ENCODE data around the gene FRMD5.

FRMD5 gene

DNA sequence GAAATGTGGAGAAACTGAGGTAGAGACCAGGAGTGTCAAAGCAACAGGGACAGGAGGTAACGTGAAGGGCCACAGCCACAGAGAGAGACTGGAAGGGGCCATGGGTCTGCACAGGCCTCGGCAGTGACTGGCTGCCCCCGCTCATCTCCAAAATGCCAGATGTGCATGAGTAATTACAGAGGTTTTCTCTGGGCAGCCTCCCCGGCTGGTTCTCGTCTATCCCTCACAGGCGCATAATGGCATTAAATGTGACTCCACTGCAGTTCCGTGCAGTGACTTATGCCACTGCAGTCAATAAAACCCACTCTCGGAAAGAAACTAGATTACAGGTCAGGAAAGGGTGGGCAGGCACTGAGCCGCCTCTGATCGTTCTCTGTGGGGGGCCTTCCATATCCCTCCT, 293.6 kb downstream of the FRMD5 start:
- H3K4me1 ChIP-seq (ENCODE audit: low read length) = peaks cover 18% of the 10 kb centered on the region

GRCh38 chr15:43900996-43901395, 294.1 kb downstream of the FRMD5 start:
- Histone ChIP-seq H3K27ac (ENCODE audit: low read length) (no peak overlapping the region), H3K4me1 (ENCODE audit: low read length) (peaks cover 18% of the 10 kb centered on the region)

More for the DNA sequence above, 293.6 kb downstream of the FRMD5 start:
- H3K9me3 ChIP-seq (ENCODE audit: insufficient read depth, low read length) = no peaks in the 10 kb centered on the region
- no peaks in the 10 kb centered on the region for H3K36me3 ChIP-seq (replicated peaks; ENCODE audit: low read depth, low read length)
- TF ChIP-seq, protein P1, sequence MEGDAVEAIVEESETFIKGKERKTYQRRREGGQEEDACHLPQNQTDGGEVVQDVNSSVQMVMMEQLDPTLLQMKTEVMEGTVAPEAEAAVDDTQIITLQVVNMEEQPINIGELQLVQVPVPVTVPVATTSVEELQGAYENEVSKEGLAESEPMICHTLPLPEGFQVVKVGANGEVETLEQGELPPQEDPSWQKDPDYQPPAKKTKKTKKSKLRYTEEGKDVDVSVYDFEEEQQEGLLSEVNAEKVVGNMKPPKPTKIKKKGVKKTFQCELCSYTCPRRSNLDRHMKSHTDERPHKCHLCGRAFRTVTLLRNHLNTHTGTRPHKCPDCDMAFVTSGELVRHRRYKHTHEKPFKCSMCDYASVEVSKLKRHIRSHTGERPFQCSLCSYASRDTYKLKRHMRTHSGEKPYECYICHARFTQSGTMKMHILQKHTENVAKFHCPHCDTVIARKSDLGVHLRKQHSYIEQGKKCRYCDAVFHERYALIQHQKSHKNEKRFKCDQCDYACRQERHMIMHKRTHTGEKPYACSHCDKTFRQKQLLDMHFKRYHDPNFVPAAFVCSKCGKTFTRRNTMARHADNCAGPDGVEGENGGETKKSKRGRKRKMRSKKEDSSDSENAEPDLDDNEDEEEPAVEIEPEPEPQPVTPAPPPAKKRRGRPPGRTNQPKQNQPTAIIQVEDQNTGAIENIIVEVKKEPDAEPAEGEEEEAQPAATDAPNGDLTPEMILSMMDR (IDR thresholded peaks at IDR 0.05; ENCODE audit: low read depth, low read length) = no peak
- no peak for TF ChIP-seq EZH2phosphoT487 (IDR thresholded peaks at IDR 0.05; ENCODE audit: low read depth)
- H3K9ac ChIP-seq (ENCODE audit: low read length) = no peak overlapping the region
- no peaks in the 10 kb centered on the region for H3K79me2 ChIP-seq (ENCODE audit: low read length)
- no peaks in the 10 kb centered on the region for H3K27me3 ChIP-seq (ENCODE audit: low read depth, low read length)
- H4K20me1 ChIP-seq (ENCODE audit: insufficient read depth, low read length) = no peaks in the 10 kb centered on the region
- H3K4me2 ChIP-seq (ENCODE audit: low read length) = no peak overlapping the region
- no peak overlapping the region for H3K27ac ChIP-seq (ENCODE audit: low read length)
- H3K4me3 ChIP-seq (ENCODE audit: low read length) = no peak overlapping the region
- H2AFZ ChIP-seq (ENCODE audit: low read depth, low read length) = no peak overlapping the region

DNA sequence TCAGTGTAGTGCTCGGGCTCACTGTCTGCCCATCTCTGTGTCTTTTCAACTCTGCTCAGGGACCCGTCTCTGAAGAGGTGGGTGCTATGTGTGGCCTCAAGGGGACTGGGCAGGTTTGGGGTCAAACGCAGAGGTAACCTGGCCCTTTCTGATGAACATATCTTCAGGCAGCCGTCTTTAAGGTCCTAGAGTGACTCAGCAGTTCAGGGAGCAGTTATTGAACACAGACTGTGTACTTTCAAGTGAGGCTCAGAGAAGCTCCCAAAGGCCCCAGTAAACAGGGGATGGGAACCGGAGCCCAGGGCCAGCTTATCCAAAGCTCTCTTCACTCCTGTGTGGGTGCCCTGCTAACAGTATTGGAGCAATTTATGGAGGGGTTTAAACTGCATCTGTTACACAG, 295.1 kb downstream of the FRMD5 start:
- H3K4me2 ChIP-seq (ENCODE audit: low read length) = no peak overlapping the region
- H3K27me3 ChIP-seq (ENCODE audit: low read depth, low read length) = no peaks in the 10 kb centered on the region
- no peak overlapping the region for H3K9ac ChIP-seq (ENCODE audit: low read length)
- H3K36me3 ChIP-seq (replicated peaks; ENCODE audit: low read depth, low read length) = no peaks in the 10 kb centered on the region
- no peaks in the 10 kb centered on the region for H4K20me1 ChIP-seq (ENCODE audit: insufficient read depth, low read length)
- no peaks in the 10 kb centered on the region for H3K79me2 ChIP-seq (ENCODE audit: low read length)
- TF ChIP-seq, protein P1 (IDR thresholded peaks at IDR 0.05; ENCODE audit: low read depth, low read length) = no peak
- TF ChIP-seq EZH2phosphoT487 (IDR thresholded peaks at IDR 0.05; ENCODE audit: low read depth) = no peak
- H3K9me3 ChIP-seq (ENCODE audit: insufficient read depth, low read length) = no peaks in the 10 kb centered on the region
- no peak overlapping the region for H3K27ac ChIP-seq (ENCODE audit: low read length)
- H3K4me1 ChIP-seq (ENCODE audit: low read length) = peaks cover 11% of the 10 kb centered on the region
- H3K4me3 ChIP-seq (ENCODE audit: low read length) = no peak overlapping the region
- no peak overlapping the region for H2AFZ ChIP-seq (ENCODE audit: low read depth, low read length)

More at GRCh38 chr15:43900996-43901395, 294.1 kb downstream of the FRMD5 start:
- no peaks in the 10 kb centered on the region for H3K79me2 ChIP-seq (ENCODE audit: low read length)
- no peaks in the 10 kb centered on the region for H4K20me1 ChIP-seq (ENCODE audit: insufficient read depth, low read length)
- no peaks in the 10 kb centered on the region for H3K36me3 ChIP-seq (replicated peaks; ENCODE audit: low read depth, low read length)
- TF ChIP-seq EZH2phosphoT487 (IDR thresholded peaks at IDR 0.05; ENCODE audit: low read depth) = no peak
- TF ChIP-seq, protein P1 (IDR thresholded peaks at IDR 0.05; ENCODE audit: low read depth, low read length) = no peak
- H3K4me3 ChIP-seq (ENCODE audit: low read length) = no peak overlapping the region
- no peak overlapping the region for H2AFZ ChIP-seq (ENCODE audit: low read depth, low read length)
- H3K27me3 ChIP-seq (ENCODE audit: low read depth, low read length) = no peaks in the 10 kb centered on the region
- no peaks in the 10 kb centered on the region for H3K9me3 ChIP-seq (ENCODE audit: insufficient read depth, low read length)
- H3K4me2 ChIP-seq (ENCODE audit: low read length) = no peak overlapping the region
- no peak overlapping the region for H3K9ac ChIP-seq (ENCODE audit: low read length)

DNA sequence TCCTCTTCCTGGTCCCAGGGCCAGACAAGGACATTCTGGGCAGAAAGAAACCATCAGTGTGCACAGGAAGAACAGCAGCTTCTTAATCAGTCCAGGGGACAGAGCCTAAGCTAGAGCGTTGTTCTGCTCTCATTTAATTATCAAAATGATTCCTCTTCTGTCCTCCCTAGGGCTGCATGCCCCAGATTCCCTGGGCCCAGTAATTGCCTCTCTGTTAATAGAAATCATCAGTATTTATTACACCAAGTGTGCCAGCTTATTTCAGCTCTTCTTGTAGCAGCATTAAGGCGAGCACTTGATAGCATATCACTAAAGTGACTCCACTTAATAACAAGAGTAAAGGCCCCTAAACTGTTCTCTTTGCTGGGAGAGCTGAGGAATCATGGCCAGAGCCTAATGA, 296.2 kb downstream of the FRMD5 start:
- H3K9me3 ChIP-seq (ENCODE audit: insufficient read depth, low read length) = no peaks in the 10 kb centered on the region
- H3K4me2 ChIP-seq (ENCODE audit: low read length) = no peak overlapping the region
- no peak overlapping the region for H3K4me3 ChIP-seq (ENCODE audit: low read length)
- no peaks in the 10 kb centered on the region for H4K20me1 ChIP-seq (ENCODE audit: insufficient read depth, low read length)
- no peaks in the 10 kb centered on the region for H3K79me2 ChIP-seq (ENCODE audit: low read length)
- no peak overlapping the region for H3K27ac ChIP-seq (ENCODE audit: low read length)
- no peak overlapping the region for H3K9ac ChIP-seq (ENCODE audit: low read length)
- no peaks in the 10 kb centered on the region for H3K36me3 ChIP-seq (replicated peaks; ENCODE audit: low read depth, low read length)
- peaks cover 1% of the 10 kb centered on the region for H3K4me1 ChIP-seq (ENCODE audit: low read length)
- no peak for TF ChIP-seq EZH2phosphoT487 (IDR thresholded peaks at IDR 0.05; ENCODE audit: low read depth)
- TF ChIP-seq, protein P1 (IDR thresholded peaks at IDR 0.05; ENCODE audit: low read depth, low read length) = no peak
- H3K27me3 ChIP-seq (ENCODE audit: low read depth, low read length) = no peaks in the 10 kb centered on the region
- no peak overlapping the region for H2AFZ ChIP-seq (ENCODE audit: low read depth, low read length)

Measured in OCI-LY3 (cell line).